Activated effector memory CD4-positive, alpha-beta T cell treated with anti-CD3 and anti-CD28 coated beads, Interleukin-2, amount 50 U/mL, for 16 hours (primary cell): ENCODE data around the gene YTHDF1.

Experiments used
- DNase-seq: peaks from one replicate; pipeline ENCODE4 v3.0.0-alpha.2; 2020

The YTHDF1 gene

DNA sequence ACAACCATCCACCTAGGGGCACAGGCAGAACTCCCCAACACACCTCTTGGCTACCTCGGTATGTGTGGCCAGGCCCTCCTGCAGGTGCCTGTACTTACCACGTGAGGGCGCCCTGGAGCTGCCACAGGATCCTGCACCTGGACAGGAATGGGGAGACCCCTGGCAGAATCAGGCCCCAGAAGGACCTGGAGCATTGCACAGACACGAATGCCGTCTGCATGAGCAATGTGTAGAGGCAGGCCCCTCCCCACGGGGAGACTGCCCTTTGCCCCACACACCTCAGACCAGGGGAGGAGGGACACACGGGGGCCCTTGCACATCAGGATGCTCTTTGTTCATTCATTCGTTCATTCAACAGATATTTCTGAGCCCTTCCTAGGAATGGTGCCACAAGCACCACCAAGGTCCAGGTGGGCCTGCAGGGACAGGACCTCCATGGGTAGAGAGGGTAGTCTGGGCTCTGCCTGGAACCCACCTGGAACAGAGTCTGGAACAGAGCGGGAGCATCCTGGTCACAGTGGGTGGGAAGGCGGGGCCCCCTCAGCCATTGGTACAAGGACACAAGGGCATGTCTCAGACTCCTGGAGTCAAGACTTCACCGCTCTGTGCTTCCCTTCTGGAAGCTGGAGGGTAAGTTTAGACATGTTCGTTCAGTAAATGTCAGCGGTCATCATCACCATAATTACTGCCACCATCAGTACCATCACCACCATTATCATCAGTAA, 32.3 kb downstream of the YTHDF1 start:
- DNase-seq: peak; percentile 82

DNA sequence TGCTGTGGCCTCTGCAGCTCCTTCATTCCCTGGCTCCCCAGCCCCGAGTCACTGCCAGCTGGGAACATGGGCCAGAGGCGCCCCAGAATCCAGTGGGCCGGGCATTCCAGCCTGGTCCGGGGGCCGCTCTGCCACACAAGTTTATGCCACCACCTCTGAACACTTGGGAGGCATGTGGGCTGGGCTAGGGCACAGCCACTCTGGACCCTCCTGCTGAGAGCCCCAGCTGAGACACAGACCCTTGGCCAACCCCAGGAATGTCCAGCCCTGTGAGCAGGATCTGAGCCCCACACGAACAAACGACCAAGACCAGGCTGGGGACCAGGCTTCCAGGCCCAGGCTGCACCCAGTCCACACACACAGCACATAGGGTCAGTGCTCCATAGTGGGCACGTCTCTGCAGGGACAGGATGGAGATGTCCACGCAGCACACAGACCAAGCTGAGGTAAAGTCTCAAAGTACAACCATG, 33.0 kb downstream of the YTHDF1 start:
- no peak for DNase-seq

DNA sequence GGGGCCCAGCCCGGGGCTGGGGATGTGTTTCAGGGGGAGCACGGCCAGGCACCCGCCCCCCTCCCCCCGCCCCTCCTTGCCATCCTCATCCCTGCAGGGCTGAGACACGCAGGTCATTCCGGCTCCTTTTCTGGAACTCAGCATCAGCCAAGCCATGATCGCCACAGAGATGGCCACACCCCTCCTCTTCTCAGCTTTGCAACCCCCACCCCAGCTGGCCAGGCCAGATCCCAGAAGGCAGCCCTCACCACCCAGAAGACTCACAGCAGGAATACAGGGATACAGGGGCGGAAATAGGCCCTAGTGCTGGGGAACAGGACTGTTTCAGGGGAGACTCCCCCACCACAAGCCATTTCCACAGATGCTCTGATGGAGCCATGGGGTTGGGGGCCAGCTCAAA, 33.5 kb downstream of the YTHDF1 start:
- no peak for DNase-seq

DNA sequence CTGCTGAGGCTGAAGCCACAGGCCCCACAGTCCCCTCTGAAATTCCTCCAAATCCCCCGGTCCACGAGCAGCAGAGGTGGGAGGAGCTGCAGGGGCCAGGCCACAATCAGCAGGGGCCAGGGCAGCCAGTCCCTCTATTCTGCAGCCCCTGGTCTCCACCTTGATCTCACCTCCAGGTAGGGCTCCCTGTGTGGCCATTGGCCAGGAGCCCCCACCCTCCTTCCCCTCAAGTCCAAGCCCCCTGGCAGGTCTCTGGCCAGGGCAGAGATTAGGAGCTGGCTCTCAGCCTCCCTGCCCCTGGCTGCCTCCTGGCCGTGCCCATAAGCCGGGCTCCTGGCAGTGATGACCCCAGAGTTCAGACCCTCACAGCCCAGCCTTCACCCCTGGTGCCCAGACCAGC, 34.7 kb downstream of the YTHDF1 start:
- DNase-seq: no peak

DNA sequence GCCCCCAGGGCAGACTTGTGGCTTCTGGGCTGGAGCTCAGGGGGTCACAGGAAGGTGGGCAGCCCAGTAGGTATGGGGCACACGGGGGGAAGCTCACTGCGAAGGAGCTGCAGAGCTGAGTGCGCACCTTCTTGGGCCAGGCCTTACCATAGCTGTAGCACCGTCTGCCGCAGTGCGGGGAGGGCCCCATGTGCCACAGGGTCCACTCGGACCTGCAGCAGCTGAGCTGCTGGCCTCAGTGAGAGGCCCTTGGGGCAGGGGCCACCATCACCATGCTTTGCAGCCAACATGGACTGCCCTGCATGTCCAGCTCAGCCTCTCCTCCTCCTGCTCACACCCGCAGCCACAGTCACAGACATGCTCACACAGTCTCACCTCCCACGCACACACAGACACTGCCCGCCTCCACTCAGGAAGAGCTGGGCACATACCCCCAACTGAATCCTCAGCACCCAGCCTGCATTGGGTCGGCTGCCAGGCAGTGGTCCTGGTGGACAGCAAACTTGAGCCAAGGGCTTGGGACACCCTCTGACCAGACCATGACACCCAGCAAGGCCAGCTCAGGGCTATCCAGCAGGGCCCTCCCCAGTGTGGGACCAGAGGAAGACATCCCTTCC, 35.3 kb downstream of the YTHDF1 start:
- DNase-seq: no peak

DNA sequence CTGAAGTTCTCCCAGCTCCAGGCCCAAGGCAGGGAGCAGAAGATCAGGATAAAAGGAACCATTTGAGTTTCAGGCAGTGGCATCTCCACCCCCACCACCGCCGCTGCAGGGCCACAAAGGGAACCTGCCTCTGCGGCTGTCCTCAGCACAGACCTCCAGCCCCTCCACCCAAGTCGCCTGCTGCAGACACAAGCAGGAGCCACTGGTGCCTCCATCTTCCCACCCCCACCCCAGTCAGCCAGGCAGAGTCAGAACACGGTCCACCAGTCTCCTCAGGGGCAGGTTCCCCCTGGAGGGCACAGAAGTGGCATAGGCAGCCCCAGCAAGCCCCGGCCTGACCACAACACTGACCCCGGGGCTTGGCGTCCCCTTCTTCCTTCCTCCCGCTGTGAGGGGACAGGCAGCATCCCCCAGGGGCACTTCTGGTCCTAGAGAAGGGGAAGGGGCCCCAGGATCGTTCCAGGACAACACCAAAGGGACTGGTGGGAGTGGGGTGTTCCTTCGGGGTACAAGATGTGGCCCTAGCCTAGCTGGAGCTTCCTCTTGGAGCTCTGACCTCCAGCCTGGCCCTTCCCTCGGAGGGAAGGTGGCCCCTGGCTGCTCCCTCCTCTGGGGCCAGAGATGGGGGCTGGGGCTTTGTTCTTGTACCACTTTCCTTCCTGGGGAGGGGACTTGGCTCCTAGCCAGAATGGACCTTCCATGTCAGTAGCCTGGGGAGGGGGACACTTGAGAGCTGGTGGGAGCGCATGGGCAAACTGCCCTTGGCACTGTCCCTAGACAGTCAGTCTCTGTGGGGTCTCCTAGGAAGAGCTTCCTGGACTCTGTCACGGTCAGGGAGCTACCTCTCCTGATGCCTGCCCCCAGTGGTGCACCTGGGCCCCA, 36.0 kb downstream of the YTHDF1 start:
- DNase-seq: no peak

DNA sequence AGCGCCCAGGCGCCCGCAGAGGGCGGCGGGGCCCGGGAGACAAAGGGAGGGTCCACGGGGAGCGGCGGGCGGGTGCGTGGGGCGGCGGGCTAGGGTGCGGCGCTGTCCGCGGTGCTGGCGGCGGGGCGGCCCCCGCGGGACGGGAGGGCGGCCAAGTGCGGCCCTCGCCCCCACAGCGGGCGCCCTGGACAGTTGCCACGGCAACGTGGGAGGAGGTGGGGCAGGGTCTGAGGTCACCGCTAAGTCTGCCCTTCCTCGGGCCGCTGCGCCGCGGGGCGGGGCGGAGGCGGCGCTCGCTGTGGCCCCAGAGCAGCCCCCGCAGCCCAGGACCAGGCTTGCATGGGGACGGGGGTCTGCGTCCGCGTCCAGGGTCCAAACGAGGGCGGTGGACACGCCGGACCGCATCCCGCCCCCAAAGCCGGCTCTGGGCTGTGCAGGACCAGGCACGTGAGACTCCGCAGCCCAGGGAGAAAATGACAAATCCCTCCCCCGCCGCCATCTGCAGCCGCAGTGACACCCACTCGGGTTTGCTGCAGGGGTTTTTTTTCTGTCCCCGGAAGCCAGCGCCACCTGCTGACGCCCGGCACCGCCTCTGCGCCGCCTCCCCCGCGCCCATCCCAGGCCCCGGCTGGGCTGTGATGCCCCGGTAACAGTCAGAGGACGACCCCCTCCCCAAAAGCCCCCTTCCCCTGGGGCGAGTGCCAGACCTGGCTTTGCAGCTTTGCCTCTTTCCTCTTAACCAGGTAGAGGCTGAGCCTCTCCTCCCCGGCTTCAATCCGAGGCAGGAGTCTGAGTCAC, 36.8 kb downstream of the YTHDF1 start:
- peak; percentile 89 for DNase-seq

DNA sequence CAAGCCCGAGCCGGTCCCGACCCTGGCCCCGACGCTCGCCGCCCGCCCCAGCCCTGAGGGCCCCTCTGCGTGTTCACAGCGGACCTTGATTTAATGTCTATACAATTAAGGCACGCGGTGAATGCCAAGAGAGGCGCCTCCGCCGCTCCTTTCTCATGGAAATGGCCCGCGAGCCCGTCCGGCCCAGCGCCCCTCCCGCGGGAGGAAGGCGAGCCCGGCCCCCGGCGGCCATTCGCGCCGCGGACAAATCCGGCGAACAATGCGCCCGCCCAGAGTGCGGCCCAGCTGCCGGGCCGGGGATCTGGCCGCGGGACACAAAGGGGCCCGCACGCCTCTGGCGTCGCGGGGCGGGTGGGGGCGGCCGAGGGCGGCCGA, 37.5 kb downstream of the YTHDF1 start:
- no peak for DNase-seq

DNA sequence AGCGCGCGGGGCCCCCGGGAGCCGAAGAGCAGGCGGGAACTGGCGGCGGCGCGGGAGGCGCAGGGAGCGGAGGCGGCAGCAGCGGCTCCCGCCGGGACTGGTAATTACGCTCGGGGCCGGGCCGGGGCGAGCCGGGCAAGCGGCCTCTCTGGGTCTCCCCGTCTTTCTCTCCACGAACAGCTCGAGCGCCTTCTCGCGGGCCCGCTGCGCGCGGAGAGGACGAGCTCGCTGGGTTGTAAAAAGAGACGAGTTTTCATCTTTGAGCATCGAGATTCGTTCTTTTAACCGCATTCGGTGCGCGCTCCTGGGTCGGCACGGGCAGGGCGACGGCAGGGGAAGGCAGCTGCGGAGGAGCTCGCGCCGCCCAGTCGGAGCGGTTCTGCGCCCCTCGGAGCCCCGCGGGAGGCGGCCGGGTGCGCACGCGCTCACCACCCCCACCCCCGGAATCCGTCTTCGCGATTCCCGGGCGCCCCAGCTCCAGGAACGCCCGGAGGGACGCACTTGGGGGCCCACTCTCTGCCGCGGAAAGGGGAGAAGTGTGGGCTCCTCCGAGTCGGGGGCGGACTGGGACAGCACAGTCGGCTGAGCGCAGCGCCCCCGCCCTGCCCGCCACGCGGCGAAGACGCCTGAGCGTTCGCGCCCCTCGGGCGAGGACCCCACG, 38.0 kb downstream of the YTHDF1 start:
- no peak for DNase-seq

DNA sequence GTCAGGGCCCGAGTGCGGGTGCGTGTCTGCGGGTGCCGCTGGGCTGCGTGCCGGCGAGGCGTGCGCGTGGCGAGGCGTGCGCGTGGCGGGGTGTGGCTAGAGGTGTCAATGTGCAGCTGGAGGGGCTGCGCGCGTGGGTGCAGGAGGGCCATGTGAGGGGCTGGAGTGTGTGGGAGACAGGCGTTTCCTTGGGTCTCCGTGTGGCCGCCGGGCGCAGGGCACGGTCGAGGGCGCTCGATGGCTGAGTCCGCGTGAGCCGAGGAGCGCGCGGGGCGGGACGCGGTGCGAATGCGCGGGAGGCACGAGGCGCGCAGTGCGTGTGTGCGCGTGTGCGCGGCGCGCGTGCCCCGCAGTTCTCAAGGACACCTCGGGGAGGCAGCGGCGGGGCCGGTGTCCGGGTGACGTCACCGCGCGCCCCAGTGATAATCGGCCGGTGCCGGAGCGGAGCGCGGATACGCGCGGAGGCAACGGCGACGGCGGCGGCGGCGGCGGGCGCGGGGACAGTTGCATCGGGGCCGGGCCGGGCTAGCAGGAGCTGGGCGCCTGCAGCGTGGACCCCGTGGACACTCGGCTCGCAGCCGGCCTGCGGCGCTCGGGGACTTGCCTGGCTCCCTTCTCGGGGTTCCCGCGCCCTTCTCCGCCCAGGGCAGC, 38.7 kb downstream of the YTHDF1 start:
- DNase-seq: no peak

DNA sequence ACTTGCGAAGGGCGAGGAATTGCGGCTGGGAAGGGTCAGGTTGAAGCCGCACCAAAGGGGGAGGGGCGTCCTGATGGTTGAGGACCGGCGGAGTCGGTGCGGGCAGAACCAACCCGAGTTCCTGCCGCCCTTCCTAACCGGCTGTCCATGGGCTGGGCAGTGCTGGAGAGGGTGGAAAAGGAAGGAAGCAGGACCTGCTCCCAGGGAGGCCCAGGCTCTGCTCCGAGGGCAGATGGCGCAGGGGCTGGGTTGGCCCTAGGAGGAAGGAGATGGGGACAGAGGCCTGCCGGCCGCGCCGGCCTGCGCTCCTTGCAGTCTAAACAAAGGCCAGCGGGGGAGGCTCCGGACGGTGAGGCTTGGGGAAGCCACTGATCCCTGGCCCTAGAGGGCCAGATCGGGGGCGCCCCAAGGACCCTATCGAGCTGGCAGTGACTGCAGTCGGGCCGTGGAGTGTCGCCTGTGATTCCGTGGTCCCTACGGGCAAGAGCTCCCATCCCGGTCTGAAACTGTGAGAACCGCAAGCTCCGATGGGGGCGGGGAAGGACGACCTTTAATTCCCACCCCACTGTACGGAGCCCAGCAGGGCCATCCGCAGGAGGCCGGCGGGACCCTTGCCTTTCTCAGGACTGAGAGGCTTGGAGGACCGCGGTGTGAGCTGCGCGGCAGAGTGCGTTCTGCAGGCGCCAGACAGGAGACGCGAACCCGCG, 39.4 kb downstream of the YTHDF1 start:
- DNase-seq: no peak

DNA sequence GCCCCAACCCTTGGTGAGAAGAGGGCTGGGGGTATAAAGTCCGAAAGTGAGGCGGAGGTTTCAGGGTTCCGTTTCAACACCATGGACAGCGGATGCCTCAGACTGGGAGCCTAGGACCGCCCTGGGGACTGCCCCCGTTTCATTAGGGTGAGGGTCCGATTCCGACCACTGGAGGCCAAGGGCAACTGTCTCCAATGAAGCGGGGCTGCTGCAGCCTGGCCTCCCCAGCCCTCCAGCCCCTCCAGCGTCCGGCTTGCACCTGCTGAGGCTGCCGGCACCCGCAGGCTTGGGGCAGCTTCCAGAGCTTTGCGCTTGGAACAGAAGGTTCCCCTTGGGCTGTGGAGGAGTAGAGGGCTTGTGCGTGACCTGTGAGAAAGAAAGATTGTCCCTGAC, 39.9 kb downstream of the YTHDF1 start:
- no peak for DNase-seq

DNA sequence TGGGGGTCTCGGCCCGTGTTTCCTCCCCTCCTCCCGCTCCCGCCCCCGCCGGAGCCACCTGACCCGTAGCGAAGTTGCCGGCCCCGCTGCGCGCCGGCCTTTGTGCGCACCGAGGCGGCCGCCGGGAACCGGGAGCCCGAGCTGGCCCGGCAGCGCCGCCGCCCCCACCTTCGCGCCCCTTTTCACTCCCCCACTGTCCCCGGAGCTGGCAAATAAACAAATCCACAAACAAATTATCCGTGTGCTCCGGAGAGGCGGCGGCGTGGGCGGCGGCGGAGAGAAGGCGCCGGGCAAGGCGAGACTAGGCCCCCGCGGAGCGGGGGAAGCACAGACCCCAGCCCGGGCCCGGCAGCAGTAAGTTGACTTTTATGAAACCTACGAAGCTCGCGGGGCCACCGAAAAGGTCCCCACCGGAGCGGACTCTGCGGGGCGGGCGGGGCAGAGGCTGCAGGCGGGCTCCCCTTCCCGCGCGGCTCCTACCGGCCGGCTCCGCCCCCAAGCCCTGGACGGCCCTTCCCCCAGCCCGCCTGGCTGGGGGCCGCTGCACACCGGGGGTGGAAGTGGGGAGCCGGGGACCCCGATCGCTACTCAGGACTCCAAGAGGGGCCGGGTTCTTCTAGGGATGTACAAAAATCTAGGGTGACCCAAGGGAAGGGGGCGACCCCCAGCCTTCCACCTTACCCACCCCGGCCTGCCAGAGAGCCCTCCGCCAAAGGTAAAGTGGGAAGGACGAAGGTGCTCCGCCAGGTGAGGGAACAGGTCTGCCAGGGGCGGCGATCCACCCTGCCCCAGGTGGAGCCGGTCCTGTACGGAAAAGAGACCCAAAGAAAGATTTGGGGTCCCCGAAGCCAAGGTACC, 40.7 kb downstream of the YTHDF1 start:
- no peak for DNase-seq

DNA sequence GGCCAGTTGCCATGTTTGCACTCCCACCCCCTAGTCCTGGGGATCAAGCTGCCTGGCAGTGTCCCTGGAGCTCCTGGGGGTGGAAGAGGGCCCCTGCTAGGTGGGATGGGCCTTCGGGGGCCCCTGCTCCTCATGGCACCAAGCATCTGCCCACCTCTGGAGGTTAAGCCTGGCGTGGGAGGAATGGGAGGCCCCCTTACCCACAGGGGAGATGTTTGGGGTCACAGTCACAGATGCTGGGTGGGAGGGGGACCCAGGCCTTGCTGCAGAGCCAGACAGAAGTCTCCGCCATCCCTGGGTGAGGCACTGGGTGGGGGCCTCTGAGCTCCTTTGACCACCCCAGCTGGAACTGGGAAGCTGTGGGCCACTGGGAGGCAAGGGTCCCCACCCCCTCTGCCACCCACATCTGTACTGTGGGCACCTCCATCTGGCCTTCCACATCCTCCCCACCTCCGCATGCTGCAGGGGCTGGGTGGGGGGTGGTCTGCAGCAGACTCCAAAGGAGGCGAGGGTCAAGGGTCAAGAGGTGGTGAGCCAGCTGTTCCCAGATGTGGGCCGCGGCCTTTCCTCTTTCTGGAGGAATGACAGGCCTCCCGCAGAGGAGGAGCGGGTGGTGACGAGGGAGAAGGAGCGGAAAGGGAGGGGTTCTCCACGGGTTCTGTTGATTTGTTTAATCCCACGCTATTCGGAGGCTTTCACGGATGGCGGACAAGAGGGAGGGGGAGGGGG, 41.5 kb downstream of the YTHDF1 start:
- no peak for DNase-seq

DNA sequence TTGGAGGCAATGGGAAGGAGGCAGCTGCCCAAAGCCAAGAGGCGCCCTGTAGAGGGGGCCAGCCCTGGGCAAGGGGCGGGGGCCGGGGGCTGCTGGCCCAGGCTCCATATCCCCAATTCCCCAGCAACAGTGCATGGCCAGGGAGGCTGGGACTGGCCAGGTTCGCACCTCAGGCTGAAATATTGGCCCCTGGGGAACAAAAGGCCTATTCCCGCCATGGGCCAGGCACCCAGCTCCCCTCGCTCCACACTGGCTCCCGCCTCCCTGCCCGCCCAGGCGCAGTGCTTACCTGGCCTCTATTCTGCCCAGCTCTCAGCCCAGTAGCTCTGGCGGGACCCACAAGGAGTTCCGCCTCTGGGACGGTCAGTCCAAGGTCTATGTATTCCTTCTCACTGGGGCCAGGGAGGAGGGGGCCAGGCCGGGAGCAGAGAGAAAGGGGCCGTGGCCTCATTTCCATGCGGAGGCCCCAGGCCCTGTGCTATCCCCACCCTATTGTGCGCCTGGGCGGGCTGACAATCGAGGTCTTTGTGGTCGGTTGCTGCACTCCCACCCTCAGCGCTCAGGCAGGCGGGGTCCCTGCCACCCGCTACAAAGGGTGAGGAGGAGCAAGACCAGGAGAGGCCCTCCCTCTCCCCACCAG, 42.3 kb downstream of the YTHDF1 start:
- DNase-seq: no peak

DNA sequence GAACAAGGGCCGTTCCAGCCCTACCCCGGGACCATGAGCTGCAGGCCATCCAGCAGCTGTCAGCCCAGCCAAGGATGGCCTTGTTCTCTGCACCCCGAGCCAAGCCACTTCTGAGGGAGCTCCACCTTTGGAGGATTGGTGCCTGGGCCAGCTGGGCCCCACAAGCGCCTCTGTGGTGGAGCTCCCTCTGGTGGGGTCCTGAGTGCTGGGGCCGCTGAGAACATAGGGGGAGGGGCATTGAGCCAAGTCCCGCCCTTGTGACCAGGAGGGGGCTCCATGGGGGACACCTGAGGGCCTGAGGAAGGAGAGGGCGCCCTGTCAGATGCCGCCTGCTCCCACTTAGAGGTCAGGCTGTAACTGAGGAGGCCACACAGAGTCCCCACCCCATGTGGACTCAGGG, 43.2 kb downstream of the YTHDF1 start:
- DNase-seq: no peak

DNA sequence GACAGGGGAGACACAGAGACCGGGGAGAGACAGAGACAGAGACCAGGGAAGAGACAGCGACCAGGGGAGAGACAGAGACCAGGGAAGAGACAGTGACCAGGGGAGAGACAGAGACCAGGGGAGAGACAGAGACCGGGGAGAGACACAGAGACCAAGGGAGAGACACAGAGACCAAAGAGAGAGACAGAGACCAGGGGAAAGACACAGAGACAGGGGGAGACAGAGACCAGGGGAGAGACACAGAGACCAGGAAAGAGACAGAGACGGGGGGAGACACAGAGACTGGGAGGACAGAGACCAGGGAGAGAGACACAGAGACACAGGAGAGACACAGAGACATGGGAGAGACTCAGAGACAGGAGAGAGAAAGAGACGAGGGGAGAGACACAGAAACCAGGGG, 43.9 kb downstream of the YTHDF1 start:
- DNase-seq: no peak

DNA sequence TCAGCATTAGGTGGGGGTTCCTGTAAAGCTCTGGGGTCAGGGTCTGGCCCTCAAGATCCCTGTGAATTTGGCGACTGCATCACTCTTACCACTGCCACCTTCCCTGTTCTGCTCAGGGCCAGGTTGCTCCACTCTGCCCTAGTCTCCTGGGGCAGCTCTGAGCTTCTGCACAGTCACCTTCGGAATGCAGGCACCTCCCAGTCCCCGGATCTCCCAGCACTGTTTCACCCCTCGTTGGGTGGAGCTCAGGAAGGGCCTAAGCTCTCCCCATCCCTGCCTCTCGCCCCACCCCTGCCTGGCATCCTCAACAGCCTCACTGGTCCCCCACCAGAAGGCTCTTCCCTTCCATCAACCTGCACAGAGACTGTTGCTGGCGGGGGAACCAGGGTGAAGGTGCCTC, 46.2 kb downstream of the YTHDF1 start:
- DNase-seq: no peak

DNA sequence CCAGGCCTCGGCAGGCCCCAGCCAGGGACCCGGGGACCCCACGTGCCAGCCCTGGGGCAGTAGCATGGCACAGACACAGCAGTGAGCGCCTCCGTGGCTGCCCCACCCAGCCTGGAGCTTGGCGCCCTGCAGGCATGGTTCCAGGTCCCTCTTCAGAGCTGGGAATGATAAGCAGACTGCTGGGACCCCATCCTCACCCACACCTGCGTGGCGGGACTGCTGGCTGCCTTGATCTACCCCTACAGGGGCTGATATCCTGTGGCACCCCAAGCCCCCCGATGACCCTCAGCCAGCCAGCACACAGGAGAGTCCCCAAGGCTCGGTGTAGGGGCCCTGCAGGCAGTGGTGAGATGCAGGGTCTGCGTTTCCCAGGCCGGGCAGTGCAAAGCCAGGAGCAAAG, 47.1 kb downstream of the YTHDF1 start:
- no peak for DNase-seq
